KOPT-K1 (cell line): ENCODE results near the gene HOXD11.

Experiments
- H3K27ac ChIP-seq: fragments of 200-600 bp; sonication (generic); 2 replicates; pipeline ENCODE4 v1.5.1; 2016; ENCODE audit warnings: antibody characterized with exemption, mild to moderate bottlenecking, low read depth, low read length; ENCODE audit not compliant: poor library complexity, severe bottlenecking
- H3K36me3 ChIP-seq: fragments of 200-600 bp; sonication (generic); 2 replicates; pipeline ENCODE4 v1.5.1; 2017; ENCODE audit warnings: antibody characterized with exemption, mild to moderate bottlenecking, low read length, moderate library complexity; ENCODE audit not compliant: insufficient read depth
- H3K9me3 ChIP-seq: fragments of 200-600 bp; sonication (generic); 2 replicates; pipeline ENCODE4 v1.5.1; 2017; ENCODE audit warnings: antibody characterized with exemption, low read length, mild to moderate bottlenecking; ENCODE audit not compliant: insufficient read depth, poor library complexity, severe bottlenecking

The HOXD11 gene

DNA sequence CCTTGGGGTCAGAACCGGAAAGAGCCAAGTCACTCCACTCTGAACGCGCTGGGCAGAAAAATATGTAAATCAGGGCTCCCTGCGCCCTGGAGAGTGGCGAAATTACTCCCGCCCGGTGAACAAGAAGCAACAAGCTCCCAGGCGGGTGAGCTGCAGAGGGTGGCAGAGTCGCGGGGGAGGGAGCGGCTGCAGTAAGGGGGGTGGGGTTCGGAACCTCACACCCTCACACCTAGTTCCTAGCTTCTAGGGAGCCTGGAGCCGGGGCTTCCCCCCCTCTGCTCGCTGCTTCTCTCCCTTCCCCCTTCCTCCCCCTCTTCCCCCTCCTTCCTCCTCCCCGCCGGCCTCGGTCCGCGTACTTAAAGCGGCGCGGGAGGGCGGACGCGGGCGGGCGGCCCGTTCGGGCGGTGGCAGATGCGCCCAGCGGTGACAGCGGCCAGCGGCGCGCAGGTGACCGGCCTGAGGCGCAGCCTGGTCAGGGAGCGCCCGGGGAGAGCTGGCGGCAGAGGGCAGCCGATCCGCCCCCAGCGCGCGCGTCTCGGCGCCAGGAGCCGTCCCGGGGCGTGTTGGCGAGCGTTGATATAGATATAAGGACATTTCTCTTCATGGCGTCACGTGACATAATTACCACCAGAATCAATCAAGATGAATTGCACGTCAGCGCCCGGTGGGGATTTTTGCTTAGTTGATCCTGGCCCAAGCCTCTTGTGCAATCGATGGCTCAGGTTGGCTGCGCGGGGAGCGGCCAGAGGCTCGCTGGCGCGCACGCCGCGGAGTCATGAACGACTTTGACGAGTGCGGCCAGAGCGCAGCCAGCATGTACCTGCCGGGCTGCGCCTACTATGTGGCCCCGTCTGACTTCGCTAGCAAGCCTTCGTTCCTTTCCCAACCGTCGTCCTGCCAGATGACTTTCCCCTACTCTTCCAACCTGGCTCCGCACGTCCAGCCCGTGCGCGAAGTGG is at the start of gene HOXD11:
HOXD11 (plus strand) TSS at position 700 of the 959 bp plus-strand sequence; CDS start at position 776, 76 bp downstream.
- Histone ChIP-seq H3K9me3 (no peaks in the 10 kb centered on the region), H3K36me3 (no peaks in the 10 kb centered on the region), H3K27ac (no peak within 1 kb of the TSS)

GRCh38 chr2:176063958-176064357 is 43.1 kb upstream of the HOXD11 start:
- H3K9me3 ChIP-seq = no peaks in the 10 kb centered on the region
- no peak overlapping the region for H3K27ac ChIP-seq
- H3K36me3 ChIP-seq = no peaks in the 10 kb centered on the region

DNA sequence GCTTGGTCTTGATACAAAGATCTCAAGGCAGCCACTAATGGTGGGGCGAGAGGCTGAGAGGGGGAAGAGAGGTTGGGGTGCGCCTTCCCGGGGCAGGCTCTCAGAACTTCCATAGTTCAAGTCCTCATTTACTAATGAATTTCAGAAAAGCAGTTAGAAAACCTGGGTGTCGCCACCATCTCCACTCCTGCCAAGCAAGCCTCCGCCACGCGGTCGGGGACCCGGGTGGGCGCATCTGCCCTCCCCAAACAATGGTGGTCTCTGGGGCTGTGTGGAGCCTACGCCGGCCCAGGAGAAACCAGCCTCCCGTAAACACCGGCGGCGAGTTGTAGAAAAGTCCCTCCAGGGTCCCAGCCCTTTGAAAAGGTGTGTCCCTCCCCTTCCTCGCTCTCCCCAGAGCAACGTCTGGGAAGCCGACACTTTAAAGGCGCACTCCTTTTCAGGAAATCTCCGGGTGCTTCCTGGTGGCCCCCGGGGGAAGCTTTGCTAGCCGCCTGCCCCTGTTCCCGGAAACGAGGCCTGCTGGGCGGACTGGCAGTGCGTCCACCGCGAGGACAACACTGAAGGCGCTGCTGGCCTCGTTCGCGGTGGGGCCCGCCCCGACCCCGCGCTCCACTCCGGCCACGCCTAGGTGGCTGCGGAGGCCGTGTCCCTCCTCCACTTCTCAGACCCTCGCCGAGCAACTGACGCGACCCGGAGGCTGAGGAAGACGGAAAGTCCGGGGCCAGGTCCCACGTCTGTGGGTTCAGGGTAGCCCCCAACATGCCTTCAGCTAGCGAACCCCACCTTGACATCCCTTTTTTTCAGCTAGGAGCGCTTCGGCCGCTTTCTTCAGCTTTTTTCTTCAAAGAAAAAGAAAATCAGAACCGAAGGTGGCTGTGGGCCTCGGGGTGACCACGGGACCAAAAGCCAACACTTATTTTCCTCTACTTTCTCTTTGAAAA is 40.2 kb upstream of the HOXD11 start:
- Histone ChIP-seq H3K36me3 (no peaks in the 10 kb centered on the region), H3K9me3 (peaks cover 3% of the 10 kb centered on the region), H3K27ac (no peak overlapping the region)

DNA sequence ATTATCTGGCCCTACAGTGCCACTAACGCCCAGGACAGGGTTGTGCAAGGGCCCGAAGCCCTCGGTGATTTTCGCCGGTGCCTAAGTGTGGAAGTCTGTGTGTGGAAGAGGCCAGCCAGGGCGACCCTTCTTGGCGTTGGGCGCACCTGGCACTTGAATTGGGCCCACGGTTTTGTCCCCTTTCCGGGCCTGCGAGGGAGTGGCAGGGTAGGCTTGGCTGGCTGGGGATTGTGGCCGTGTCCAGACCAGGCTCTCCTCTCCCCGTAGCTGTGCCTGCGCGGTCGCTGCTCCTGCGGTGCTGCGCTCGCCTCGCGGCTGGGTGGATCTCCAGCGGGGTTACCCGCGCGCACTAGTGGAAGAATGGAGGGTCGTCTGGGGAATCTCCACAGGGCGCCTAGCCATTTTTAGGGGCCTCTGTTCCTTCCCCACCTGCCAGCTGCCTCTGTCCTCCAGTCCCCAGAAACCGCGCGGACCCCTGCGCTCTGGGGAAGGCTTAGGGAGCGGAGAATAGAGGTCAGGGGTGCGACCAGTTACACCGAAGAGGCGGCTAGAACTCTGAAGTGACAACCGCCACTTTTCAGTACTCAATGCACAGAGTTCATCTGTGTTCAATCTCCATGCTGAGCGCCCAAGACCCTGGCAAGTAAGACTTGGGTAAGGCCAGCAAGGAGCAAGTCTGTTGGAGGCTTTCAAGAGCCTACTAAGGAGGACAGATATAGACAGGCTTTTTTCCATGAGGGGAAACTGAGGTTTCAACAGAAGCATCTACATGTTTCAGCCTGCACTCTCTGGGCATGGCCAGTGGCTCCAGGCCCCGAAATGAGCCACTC is 39.3 kb upstream of the HOXD11 start:
- no peaks in the 10 kb centered on the region for H3K36me3 ChIP-seq
- H3K27ac ChIP-seq = no peak overlapping the region
- peaks cover 8% of the 10 kb centered on the region for H3K9me3 ChIP-seq

DNA sequence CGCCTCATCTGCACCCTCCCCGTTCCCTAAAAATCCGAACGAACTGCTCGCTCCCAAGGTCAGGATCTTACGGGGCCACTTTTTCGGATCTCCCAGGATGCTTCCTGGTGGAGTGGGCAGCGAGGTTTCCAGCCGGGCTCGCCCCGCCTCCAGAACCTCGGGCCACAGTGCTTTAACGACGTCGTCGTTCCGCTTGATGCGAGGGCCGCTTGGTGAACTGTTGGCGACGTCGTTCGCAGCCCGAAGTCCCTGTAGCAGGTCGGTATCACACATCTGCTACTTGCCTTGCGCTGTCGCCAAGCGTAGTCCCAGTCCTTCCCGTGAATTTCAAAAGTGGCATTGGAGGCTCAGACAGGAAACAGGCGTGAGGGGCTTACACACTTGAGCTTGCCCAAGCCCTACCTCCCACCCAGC is 38.7 kb upstream of the HOXD11 start:
- H3K36me3 ChIP-seq = no peaks in the 10 kb centered on the region
- H3K9me3 ChIP-seq = peaks cover 8% of the 10 kb centered on the region
- no peak overlapping the region for H3K27ac ChIP-seq

DNA sequence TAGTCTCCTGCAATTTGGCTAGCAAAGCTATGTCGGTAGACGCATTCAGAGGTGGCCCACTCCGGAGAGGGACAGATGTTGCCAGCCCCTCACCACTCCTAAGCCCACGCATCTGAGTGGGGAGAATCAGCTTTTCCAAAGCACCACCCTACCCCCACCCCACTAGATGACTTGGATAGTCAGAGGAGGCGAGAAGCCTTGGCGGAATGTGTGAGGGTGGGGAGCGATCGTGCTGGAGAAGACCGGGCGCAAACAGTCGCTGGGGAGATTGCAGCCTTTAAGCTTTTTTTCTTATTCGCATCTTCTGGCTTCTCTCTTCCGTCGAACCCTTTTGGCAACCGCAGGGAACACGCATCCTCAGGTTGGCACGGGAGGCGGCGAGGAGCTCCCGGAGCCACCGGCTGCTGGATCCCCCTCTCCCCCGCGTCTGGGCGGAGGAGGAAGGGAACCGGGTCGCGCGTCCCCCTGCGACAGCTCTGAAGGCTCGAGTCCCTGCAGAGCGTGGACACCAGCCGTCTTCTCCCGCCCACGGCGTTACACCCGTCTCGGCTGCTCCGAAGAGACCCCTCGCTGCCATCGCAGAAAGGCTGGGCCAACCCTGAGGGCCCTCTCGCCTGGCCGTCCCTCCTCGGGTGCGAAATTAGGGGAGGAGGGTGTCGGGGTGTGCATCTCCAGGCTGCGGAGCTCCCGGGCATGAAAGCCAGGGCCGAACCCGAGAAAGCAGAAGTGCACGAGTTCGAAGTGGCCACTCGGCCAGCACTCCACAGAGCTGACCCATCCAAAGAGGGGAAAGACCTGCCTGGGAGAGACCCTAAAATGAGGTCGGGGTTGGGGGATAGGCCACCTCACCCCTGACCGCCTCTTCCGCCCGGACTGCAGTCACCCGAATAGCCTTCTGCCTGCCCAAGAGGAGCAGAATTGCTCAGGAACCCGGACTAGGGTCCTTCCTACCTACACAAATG is 35.5 kb upstream of the HOXD11 start:
- Histone ChIP-seq H3K36me3 (no peaks in the 10 kb centered on the region), H3K9me3 (peaks cover 8% of the 10 kb centered on the region), H3K27ac (no peak overlapping the region)

GRCh38 chr2:176072292-176072669 is 34.8 kb upstream of the HOXD11 start:
- Histone ChIP-seq H3K36me3 (no peaks in the 10 kb centered on the region), H3K27ac (no peak overlapping the region), H3K9me3 (peaks cover 8% of the 10 kb centered on the region)

DNA sequence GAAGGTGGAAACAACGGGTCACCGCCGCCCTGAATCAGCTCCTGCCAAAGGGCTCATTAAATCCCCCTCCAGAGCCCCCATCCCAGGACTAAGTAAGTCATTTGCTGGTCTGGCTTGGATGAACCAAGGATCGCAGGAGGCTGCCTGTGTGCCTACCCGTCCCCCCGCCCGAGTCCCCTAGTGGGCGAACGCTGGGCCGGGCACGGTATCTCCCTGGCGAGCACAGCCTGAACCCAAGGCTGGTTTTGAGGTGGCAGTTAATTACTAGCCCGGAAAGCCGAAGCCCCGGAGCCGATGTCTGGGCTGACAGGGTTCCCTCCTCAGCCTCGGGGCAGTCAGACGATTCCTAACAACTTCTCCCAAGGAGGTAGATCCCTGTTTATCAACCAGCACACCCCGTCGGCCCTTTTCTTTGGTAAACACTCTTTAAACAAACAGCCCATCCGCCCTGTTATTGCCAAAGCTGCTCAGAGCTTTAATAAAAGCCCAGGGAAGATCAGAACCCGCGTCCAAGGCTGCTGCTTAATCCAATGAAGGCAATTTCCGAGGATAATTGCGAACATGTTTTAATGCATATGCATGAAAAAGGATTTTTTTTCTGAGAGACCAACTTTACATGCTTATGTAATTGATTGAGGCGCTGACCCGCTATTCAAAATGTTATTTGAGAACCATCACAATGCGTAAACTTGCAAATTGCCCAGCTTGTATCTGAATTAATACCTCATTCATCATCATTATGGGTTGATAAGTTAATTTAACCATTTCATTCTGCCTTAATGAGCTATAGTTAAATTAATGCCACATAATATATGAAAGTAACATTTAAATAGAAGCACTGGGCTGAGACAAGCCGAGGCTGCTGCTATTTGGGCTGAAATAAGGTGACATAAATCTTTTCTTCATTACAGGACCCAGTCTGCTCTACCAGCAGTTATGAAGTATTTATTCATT is 33.9 kb upstream of the HOXD11 start:
- Histone ChIP-seq H3K36me3 (no peaks in the 10 kb centered on the region), H3K27ac (no peak overlapping the region), H3K9me3 (peaks cover 8% of the 10 kb centered on the region)

DNA sequence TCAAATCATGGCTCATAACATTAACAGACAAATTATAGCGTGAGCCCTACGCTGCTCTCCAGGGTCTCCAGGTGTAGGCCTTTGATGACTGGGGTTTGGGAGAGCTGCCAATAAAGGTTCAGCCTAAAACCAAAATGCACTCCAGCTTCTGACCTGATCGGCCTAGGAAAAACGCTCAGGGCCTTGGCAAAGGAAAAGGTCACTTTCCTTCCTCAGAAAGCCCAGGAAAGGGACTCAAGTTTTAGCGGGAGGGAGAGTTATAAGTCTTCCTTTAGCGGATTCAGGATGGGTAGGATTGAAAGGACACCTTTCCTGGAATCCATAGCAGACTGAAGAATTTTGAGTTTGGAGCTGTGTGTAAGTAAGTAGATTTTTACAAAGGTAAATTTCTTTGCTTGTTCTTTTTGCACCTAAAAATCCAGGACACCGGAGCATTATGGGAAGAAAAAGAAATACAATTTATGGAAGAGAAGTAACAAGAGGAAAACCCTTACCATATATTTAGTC is 32.1 kb upstream of the HOXD11 start:
- Histone ChIP-seq H3K36me3 (no peaks in the 10 kb centered on the region), H3K27ac (no peak overlapping the region), H3K9me3 (peaks cover 22% of the 10 kb centered on the region)

DNA sequence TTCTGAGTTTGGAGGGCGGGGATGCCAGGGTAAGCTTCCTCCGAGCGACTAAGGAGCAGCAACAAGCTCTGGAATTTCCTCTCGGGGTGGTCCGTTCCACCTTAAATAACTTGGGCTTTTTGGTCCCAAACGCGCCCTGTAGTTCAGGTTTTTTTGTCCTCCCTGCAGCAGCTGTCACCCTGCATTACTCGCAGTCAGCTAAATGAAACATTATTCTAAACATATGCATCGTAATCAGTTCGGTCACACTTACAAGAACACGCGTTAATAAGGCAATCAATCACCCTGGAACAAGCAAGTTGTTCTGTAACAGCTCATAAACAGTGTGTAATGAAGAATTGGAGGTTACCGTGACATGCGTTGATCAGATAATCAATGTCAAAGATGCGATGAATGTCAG is 31.6 kb upstream of the HOXD11 start:
- Histone ChIP-seq H3K36me3 (no peaks in the 10 kb centered on the region), H3K27ac (no peak overlapping the region), H3K9me3 (peaks cover 22% of the 10 kb centered on the region)

GRCh38 chr2:176076063-176076462 is 31.0 kb upstream of the HOXD11 start:
- Histone ChIP-seq H3K36me3 (no peaks in the 10 kb centered on the region), H3K9me3 (peaks cover 22% of the 10 kb centered on the region), H3K27ac (no peak overlapping the region)

DNA sequence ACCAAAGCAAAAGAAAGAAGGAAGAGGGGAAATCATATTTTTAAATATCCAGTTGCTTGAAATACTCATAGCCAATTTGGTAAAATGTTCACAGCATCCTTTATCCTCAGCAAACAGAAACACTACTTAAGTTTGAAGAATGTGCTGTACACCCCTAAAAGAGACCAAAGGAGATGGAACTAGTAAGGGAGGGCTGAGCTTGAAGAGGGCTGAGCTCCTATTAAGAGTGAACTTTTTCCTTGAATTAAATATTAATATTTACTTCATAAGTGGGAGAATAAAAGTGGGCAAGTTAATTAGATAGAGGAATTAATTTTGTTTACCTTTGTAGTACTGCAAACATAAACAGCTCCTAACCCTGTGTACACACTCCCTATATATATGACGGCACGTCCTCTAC is 30.3 kb upstream of the HOXD11 start:
- Histone ChIP-seq H3K27ac (no peak overlapping the region), H3K9me3 (peaks cover 21% of the 10 kb centered on the region), H3K36me3 (no peaks in the 10 kb centered on the region)
